ENCODE data around the gene TYRO3. TPM values are rescaled to one million over a fixed set of nuclear protein-coding genes. Genes with fewer than 3 reads are reported as not detected.

The TYRO3 gene
- total and polyA plus RNA-seq, 2 of the 13 experiments (the other 11 are each of a cell fraction or from before 2014, with no cell fraction given), result 24.0 to 43.6 TPM

DNA sequence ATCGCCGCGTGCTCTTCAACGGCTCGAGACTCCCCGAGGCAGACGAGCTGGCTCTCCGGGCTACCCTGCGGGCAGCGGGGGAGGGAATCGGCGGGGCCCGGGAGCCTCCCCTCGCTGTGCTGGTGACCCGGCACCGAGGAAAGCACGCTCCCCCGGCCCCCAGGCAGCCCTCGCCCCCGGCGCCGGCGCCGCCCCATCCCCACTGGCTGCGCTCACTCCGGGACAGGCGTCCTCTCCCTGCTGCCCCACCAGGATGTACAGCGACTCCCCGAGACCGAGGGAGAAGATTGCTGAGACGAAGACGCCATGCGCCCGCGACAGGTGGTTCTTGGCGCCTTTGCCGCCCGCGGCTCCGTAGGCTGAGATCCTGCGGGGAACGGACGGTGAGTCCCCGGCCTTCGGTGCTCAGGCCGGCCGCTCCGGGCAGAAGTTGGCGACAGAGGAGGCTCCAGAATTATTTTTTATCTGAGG lies 47.1 kb upstream of the TYRO3 start (continued):
- TF ChIP-seq, protein P1, sequence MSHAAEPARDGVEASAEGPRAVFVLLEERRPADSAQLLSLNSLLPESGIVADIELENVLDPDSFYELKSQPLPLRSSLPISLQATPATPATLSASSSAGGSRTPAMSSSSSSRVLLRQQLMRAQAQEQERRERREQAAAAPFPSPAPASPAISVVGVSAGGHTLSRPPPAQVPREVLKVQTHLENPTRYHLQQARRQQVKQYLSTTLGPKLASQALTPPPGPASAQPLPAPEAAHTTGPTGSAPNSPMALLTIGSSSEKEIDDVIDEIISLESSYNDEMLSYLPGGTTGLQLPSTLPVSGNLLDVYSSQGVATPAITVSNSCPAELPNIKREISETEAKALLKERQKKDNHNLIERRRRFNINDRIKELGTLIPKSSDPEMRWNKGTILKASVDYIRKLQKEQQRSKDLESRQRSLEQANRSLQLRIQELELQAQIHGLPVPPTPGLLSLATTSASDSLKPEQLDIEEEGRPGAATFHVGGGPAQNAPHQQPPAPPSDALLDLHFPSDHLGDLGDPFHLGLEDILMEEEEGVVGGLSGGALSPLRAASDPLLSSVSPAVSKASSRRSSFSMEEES (CRISPR knock-in tag; IDR thresholded peaks at IDR 0.05), result no peak
- TF ChIP-seq, protein P2, sequence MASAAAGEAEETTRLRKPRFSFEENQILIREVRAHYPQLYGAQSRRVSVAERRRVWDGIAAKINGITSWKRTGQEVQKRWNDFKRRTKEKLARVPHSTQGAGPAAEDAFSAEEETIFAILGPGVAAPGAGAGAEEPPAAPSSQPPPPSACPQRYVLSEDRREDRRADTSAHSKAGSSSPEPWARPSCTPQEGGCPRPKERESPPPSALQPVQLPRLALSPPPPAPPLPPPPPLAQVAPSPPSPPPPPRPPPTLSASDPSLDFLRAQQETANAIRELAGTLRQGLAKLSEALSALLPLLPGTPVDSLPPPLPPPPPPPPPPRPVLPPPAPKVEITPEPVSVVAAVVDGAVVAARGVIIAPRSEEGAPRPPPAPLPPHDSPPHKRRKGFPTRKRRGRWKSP (CRISPR knock-in tag; IDR thresholded peaks at IDR 0.05), result no peak
- TF ChIP-seq GTF3A (CRISPR knock-in tag; conservative IDR thresholded peaks at IDR 0.05) (no peak), ETV6 (CRISPR knock-in tag; conservative IDR thresholded peaks at IDR 0.05) (no peak), KDM3A (CRISPR knock-in tag; IDR thresholded peaks at IDR 0.05; ENCODE audit: low read depth) (no peak), IKZF1 (IDR thresholded peaks at IDR 0.05) (no peak)

DNA sequence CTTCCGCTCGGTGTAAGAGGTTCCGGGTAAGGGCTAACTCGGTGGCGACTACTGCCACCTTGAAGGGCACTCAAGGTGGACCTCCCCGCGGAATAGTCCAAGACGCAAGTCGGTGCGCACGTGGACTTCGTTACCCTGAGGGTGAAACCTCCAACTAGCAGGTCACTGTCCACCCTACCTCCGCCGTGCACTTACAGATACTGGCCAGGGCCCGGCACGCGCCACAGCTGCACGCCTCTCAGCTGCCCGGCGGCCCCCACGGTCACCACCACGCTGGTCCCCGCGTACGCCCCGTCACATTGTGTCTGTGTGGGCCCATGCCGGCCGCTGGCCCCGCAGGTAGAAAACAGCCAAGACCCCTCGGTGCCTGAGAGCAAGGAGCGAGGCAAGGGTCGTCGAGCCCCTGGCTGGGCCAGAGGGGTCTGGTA lies 46.5 kb upstream of the TYRO3 start:
- Histone ChIP-seq H4K20me1 (ENCODE audit: insufficient read depth, low read length) (no peaks in the 10 kb centered on the region), H3K27ac (ENCODE audit: extremely low read length, insufficient read depth, low read length) (no peak overlapping the region), H3K4me3 (replicated peaks in 1 of 3; ENCODE audit: insufficient read depth in 1 of 3, low read depth in 2 of 3, low read length in 3 of 3) (no peak overlapping the region; a peak in 1 of 6 replicates), H3K27me3 (ENCODE audit: control insufficient read depth in 1 of 2, insufficient read depth in 2 of 2, low read length in 2 of 2) (peaks cover 0 to 5% of the 10 kb centered on the region in 2 experiments; a peak in 1 of 5 replicates), H3K9me3 (ENCODE audit: low read length) (no peaks in the 10 kb centered on the region), H3K36me3 (replicated peaks in 1 of 2; ENCODE audit: control insufficient read depth in 1 of 2, insufficient read depth in 2 of 2, low read length in 2 of 2) (no peaks in the 10 kb centered on the region), H3K4me1 (ENCODE audit: insufficient read depth, low read length) (peaks cover 10% of the 10 kb centered on the region), H3K4me2 (ENCODE audit: low read depth, low read length) (peak overlapping the region; percentile 58), H3K9ac (ENCODE audit: insufficient read depth, low read depth, low read length) (no peak overlapping the region), H3K79me2 (ENCODE audit: insufficient read depth, low read length) (no peaks in the 10 kb centered on the region), H2AFZ (ENCODE audit: low read length) (no peak overlapping the region)
- intact Hi-C loops (cut with micrococcal nuclease; ENCODE audit: unreplicated experiment) (no loop called here), in situ Hi-C loops (cut with HindIII; ENCODE audit: extremely low pct_ligation_motif_present, low pct_unique_long_range_greater_than_20kb) (no loop called here)
- 67% methylated on average over 10 of the region's 33 CpGs for WGBS (ENCODE audit: low lambda C conversion rate)
- DNase-seq (ENCODE audit: low spot score), result no peak
- peak; percentile 26 for ATAC-seq
- CTCF ChIA-PET (ENCODE audit: low intra/inter-chr PET ratio, low total read pairs), result no interaction called here
- no TSS peak for BruUV-seq (replicated peaks)
- TF ChIP-seq MIER3 (CRISPR knock-in tag; IDR thresholded peaks at IDR 0.05; ENCODE audit: borderline replicate concordance), result no peak
- TF ChIP-seq, protein P3, sequence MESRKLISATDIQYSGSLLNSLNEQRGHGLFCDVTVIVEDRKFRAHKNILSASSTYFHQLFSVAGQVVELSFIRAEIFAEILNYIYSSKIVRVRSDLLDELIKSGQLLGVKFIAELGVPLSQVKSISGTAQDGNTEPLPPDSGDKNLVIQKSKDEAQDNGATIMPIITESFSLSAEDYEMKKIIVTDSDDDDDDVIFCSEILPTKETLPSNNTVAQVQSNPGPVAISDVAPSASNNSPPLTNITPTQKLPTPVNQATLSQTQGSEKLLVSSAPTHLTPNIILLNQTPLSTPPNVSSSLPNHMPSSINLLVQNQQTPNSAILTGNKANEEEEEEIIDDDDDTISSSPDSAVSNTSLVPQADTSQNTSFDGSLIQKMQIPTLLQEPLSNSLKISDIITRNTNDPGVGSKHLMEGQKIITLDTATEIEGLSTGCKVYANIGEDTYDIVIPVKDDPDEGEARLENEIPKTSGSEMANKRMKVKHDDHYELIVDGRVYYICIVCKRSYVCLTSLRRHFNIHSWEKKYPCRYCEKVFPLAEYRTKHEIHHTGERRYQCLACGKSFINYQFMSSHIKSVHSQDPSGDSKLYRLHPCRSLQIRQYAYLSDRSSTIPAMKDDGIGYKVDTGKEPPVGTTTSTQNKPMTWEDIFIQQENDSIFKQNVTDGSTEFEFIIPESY (CRISPR knock-in tag; IDR thresholded peaks at IDR 0.05), result peak; percentile 83; the same call in 1 of the 2 replicates
- no peak for FAIRE-seq
- POLR2A ChIA-PET, result interaction anchor here (1.0 kb wide), 1 partner anchor 20 kb away, joined by 3 read pairs; no protein-coding TSS in a partner anchor

Measured in HepG2 (cell line).